D721Med (cell line): ENCODE results near the gene ZNF277.

Source experiments
- DNase-seq: peaks from one replicate; pipeline ENCODE4 v3.0.0; 2011; ENCODE audit warnings: low spot score; ENCODE audit not compliant: insufficient read length
- FAIRE-seq: peaks from 2 replicates; lab custom pipeline; 2011; peaks lifted over from hg19 to GRCh38; lab: Jason Lieb, UNC
- TF ChIP-seq, protein P1 (sequence below): IDR thresholded peaks from 2 replicates; pipeline ENCODE4 v1.5.1; 2012; ENCODE audit warnings: mild to moderate bottlenecking, control low read depth; ENCODE audit not compliant: insufficient read depth; ENCODE audit errors: missing control alignments

Gene ZNF277

GRCh38 chr7:112206991-112207592 is 597 bp downstream of the ZNF277 start:
- FAIRE-seq (no peak), DNase-seq (no peak)
- TF ChIP-seq, protein P1, sequence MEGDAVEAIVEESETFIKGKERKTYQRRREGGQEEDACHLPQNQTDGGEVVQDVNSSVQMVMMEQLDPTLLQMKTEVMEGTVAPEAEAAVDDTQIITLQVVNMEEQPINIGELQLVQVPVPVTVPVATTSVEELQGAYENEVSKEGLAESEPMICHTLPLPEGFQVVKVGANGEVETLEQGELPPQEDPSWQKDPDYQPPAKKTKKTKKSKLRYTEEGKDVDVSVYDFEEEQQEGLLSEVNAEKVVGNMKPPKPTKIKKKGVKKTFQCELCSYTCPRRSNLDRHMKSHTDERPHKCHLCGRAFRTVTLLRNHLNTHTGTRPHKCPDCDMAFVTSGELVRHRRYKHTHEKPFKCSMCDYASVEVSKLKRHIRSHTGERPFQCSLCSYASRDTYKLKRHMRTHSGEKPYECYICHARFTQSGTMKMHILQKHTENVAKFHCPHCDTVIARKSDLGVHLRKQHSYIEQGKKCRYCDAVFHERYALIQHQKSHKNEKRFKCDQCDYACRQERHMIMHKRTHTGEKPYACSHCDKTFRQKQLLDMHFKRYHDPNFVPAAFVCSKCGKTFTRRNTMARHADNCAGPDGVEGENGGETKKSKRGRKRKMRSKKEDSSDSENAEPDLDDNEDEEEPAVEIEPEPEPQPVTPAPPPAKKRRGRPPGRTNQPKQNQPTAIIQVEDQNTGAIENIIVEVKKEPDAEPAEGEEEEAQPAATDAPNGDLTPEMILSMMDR = no peak

DNA sequence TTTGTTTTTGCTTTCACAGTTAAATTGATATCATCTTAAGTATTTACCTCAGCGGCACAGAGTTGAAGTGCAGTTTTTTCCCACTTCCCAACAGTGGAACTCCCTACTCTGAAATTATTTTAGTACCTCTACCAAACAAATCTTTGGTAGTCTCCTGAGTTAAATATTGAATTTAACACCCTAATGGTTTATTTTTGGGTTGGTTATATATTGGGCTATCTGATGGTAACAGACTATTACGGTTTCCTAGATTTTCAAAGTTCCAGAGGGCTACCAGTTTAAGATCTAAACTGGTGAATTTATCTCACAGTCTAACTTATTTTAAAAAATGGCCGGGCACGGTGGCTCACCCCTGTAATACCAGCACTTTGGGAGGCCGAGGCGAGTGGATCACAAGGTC is 1.3 kb downstream of the ZNF277 start:
- TF ChIP-seq, protein P1 = no peak
- DNase-seq = no peak
- no peak for FAIRE-seq

GRCh38 chr7:112211348-112211907 is 4.9 kb downstream of the ZNF277 start:
- TF ChIP-seq, protein P1 = no peak
- FAIRE-seq = no peak

GRCh38 chr7:112212571-112212970 is 6.1 kb downstream of the ZNF277 start:
- no peak for FAIRE-seq
- DNase-seq = no peak
- TF ChIP-seq, protein P1 = no peak

More at GRCh38 chr7:112211348-112211907, 4.9 kb downstream of the ZNF277 start:
- no peak for DNase-seq

- DNase-seq (no peak), FAIRE-seq (no peak)
- TF ChIP-seq, protein P1 = no peak
Measured at GRCh38 chr7:112213735-112214134, 7.2 kb downstream of the ZNF277 start.

- no peak for DNase-seq
- TF ChIP-seq, protein P1 = no peak
- no peak for FAIRE-seq
Measured at GRCh38 chr7:112214268-112214667, 7.8 kb downstream of the ZNF277 start.

GRCh38 chr7:112214883-112215282 is 8.4 kb downstream of the ZNF277 start:
- TF ChIP-seq, protein P1 = no peak
- FAIRE-seq = no peak

More at GRCh38 chr7:112214883-112215282, 8.4 kb downstream of the ZNF277 start:
- DNase-seq = no peak
